ENCODE results near the gene CT45A10.
"Not testable (repeated sequence)": the region's sequence is repeated elsewhere in the genome, so short reads cannot be mapped to it uniquely, and the experiment has no call there.

Gene CT45A10

GRCh38 chrX:135893294-135893817 is at the start of gene CT45A10, which contains the start of gene SAGE1:
Gene CT45A10 (minus strand): TSS chrX:135893444. CDS start chrX:135885344, 8,100 bp downstream.
Gene SAGE1 (plus strand): TSS chrX:135893716. CDS start chrX:135896243, 2,527 bp downstream.
- DNase-seq, result no peak

GRCh38 chrX:135931644-135932487 is 38.6 kb upstream of the CT45A10 start:
- DNase-seq, result peak; percentile 7

GRCh38 chrX:135927897-135928296 is 34.7 kb upstream of the CT45A10 start:
- no peak for DNase-seq

GRCh38 chrX:135923353-135923752 is 30.1 kb upstream of the CT45A10 start:
- DNase-seq, result no peak

GRCh38 chrX:135920516-135920915 is 27.3 kb upstream of the CT45A10 start:
- DNase-seq, result not testable (repeated sequence)

GRCh38 chrX:135914404-135914803 is 21.2 kb upstream of the CT45A10 start:
- DNase-seq, result no peak

- no peak for DNase-seq
Measured at GRCh38 chrX:135910251-135910650, 17.0 kb upstream of the CT45A10 start.

GRCh38 chrX:135892781-135893180 is 463 bp downstream of the CT45A10 start:
- no peak for DNase-seq

GRCh38 chrX:135890087-135890585 is 3.1 kb downstream of the CT45A10 start:
- no peak for DNase-seq

- not testable (repeated sequence) for DNase-seq
Measured at GRCh38 chrX:135888976-135889375, 4.3 kb downstream of the CT45A10 start.

- DNase-seq, result not testable (repeated sequence)
Measured at GRCh38 chrX:135888230-135888629, 5.0 kb downstream of the CT45A10 start.

GRCh38 chrX:135882741-135883140 is 10.5 kb downstream of the CT45A10 start:
- DNase-seq, result not testable (repeated sequence)

GRCh38 chrX:135871712-135872111 is 21.5 kb downstream of the CT45A10 start, which contains the start of gene CT45A9:
Gene CT45A9 (minus strand): TSS chrX:135871812. CDS start chrX:135868061, 3,751 bp downstream.
- not testable (repeated sequence) for DNase-seq

GRCh38 chrX:135854438-135854837 is 38.8 kb downstream of the CT45A10 start, which contains the start of gene CT45A8:
Gene CT45A8 (minus strand): TSS chrX:135854538. CDS start chrX:135850783, 3,755 bp downstream.
- not testable (repeated sequence) for DNase-seq

- not testable (repeated sequence) for DNase-seq
Measured at GRCh38 chrX:135837180-135837579, 56.1 kb downstream of the CT45A10 start, which contains the start of gene CT45A7. Gene CT45A7 (minus strand): TSS chrX:135837280. CDS start chrX:135833533, 3,747 bp downstream.

All from NCI-H526 treated with DMSO at 0.1 percent for 48 hours (cell line).